HepG2 (cell line): Measurements from ENCODE around the gene CHCHD6. TPM values are rescaled to one million over a fixed set of nuclear protein-coding genes. Genes with fewer than 3 reads are reported as not detected.

Experiments used
- BORCS8-MEF2B ChIP-seq: sonication (generic); formaldehyde crosslinking; IDR thresholded peaks from 2 replicates; pipeline ENCODE4 v1.8.0; 2022; ENCODE audit warnings: mild to moderate bottlenecking, missing genetic modification reagents
- DDIT3 ChIP-seq: sonication (generic); formaldehyde crosslinking; IDR thresholded peaks from 2 replicates; pipeline ENCODE4 v1.4.0; 2020; ENCODE audit warnings: mild to moderate bottlenecking, missing genetic modification reagents
- HCFC1 ChIP-seq: fragments of 150-350 bp; IDR thresholded peaks from 2 replicates; pipeline ENCODE4 v1.6.1; 2014; ENCODE audit warnings: low read depth, low read length
- HOXA3 ChIP-seq: sonication (generic); formaldehyde crosslinking; IDR thresholded peaks from 2 replicates; pipeline ENCODE4 v1.5.0; 2020; ENCODE audit warnings: missing genetic modification reagents
- KLF9 ChIP-seq: IDR thresholded peaks from 2 replicates; pipeline ENCODE4 v1.6.1; 2016; ENCODE audit warnings: low read depth
- LCORL ChIP-seq, 2 experiments: fragments of 450-650 bp in 1 of 2; sonication (generic) in 1 of 2; formaldehyde crosslinking in 1 of 2; IDR thresholded peaks; 2 replicates each; pipeline versions ENCODE4 v1.5.0 to v1.6.1; 2017 to 2020; ENCODE audit warnings: antibody characterized with exemption in 1 of 2, missing genetic modification reagents in 1 of 2
- MTA1 ChIP-seq: sonication (generic); formaldehyde crosslinking; IDR thresholded peaks from 2 replicates; pipeline ENCODE4 v1.4.0; 2020; ENCODE audit warnings: missing genetic modification reagents, mild to moderate bottlenecking, borderline replicate concordance
- MTERF4 ChIP-seq: sonication (generic); formaldehyde crosslinking; IDR thresholded peaks from 2 replicates; pipeline ENCODE4 v1.8.0; 2023; ENCODE audit warnings: mild to moderate bottlenecking, missing genetic modification reagents
- REXO4 ChIP-seq: sonication (generic); formaldehyde crosslinking; IDR thresholded peaks from 2 replicates; pipeline ENCODE4 v1.8.0; 2022; ENCODE audit warnings: missing genetic modification reagents, mild to moderate bottlenecking, borderline replicate concordance
- SMAD9 ChIP-seq: sonication (generic); formaldehyde crosslinking; IDR thresholded peaks from 2 replicates; pipeline ENCODE4 v1.5.1; 2020; ENCODE audit warnings: mild to moderate bottlenecking, missing genetic modification reagents
- ZBTB40 ChIP-seq, 2 experiments: fragments of 450-650 bp in 1 of 2; sonication (generic) in 1 of 2; formaldehyde crosslinking in 1 of 2; IDR thresholded peaks; 2 replicates each; pipeline versions ENCODE4 v1.6.1 to v1.8.0; 2016 to 2022; ENCODE audit warnings: antibody characterized with exemption in 1 of 2, mild to moderate bottlenecking in 1 of 2, missing genetic modification reagents in 1 of 2
- ZFY ChIP-seq: sonication (generic); formaldehyde crosslinking; IDR thresholded peaks from 2 replicates; pipeline ENCODE4 v1.4.0; 2020; ENCODE audit warnings: missing genetic modification reagents
- ZNF205 ChIP-seq: IDR thresholded peaks from 2 replicates; pipeline ENCODE4 v1.6.1; 2018; ENCODE audit warnings: missing biosample characterization, missing genetic modification reagents
- polyA plus RNA-seq, 8 experiments: library from polyadenylated mRNA; depleted of rRNA in 3 of 8; stranded (reverse) in 7 of 8; unstranded in 1 of 8; fragments of >200 nt; fragmentation: Illumina TruSeq in 4 of 8; extraction: Trizol in 4 of 8; gene quantifications; 2 replicates each; pipeline versions ENCODE4 v1.2.1 to v1.2.3, GENCODE V29; 2011 to 2016; ENCODE audit warnings: low read depth in 4 of 8, missing spikeins in 1 of 8, mixed read lengths in 1 of 8; ENCODE audit not compliant: insufficient read depth in 1 of 8
- total RNA-seq, 5 experiments: library from RNA; depleted of rRNA; stranded (reverse); fragments of >200 nt; fragmentation: Illumina TruSeq; extraction: Trizol; gene quantifications; 2 replicates each; pipeline ENCODE4 v1.2.3, GENCODE V29; 2016; ENCODE audit warnings: low read depth in 1 of 5
- TF ChIP-seq, protein P1 (sequence below): sonication (generic); formaldehyde crosslinking; IDR thresholded peaks from 2 replicates; pipeline ENCODE4 v1.5.1; 2020; ENCODE audit warnings: missing genetic modification reagents, mild to moderate bottlenecking, borderline replicate concordance
- TF ChIP-seq, protein P2 (sequence below): sonication (generic); formaldehyde crosslinking; conservative IDR thresholded peaks from 2 replicates; pipeline ENCODE4 v1.5.0; 2020; ENCODE audit warnings: missing genetic modification reagents

CHCHD6 gene
- total and polyA plus RNA-seq, 2 of the 13 experiments (the other 11 are each of a cell fraction or from before 2014, with no cell fraction given) = 20.3 to 20.8 TPM

DNA sequence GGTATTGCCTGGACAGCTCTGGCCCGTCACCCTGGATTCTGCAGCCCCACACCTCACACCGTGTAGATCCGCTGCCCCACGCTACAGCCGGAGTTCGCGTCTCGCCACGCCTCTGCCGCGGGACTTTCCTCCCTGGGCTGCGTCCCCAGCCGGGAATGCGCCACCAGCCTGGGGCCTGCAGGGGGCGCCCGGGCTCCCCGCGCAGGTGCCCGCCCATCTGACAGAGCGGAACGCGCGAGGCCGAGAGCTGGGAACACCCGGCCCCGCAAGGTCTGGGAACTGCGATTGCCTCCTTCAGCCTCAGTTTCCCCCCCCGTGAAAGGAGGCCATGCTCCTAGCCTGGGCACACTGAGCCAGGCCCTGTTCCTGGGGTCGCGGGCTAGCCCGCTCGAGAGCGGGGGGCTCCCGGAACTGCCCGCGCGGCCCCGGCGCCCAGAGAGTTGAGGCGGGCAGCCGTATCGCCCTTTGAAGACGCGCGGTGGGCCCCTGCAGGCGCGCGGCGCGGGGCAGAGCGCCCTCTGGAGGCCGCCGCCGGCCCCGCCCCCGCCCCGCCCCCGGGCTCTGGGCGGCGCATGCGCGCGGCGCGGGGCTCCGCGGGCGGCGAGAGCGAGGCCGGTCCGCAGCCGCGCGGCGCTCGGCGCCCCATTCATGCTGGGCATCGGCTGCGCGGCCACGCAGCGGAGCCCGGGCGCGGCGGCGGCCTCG is 278.6 kb downstream of the CHCHD6 start, which contains the start of gene PLXNA1 (continued):
- TF ChIP-seq, protein P1, sequence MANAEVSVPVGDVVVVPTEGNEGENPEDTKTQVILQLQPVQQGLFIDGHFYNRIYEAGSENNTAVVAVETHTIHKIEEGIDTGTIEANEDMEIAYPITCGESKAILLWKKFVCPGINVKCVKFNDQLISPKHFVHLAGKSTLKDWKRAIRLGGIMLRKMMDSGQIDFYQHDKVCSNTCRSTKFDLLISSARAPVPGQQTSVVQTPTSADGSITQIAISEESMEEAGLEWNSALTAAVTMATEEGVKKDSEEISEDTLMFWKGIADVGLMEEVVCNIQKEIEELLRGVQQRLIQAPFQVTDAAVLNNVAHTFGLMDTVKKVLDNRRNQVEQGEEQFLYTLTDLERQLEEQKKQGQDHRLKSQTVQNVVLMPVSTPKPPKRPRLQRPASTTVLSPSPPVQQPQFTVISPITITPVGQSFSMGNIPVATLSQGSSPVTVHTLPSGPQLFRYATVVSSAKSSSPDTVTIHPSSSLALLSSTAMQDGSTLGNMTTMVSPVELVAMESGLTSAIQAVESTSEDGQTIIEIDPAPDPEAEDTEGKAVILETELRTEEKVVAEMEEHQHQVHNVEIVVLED (CRISPR knock-in tag) = peak; percentile 44; the same call in 1 of the 2 replicates
- TF ChIP-seq LCORL (IDR thresholded peaks at IDR 0.05) (no peak), LCORL (CRISPR knock-in tag; IDR thresholded peaks at IDR 0.05) (no peak), SMAD9 (CRISPR knock-in tag) (no peak), ZNF205 (CRISPR knock-in tag) (no peak), REXO4 (CRISPR knock-in tag) (no peak), BORCS8-MEF2B (CRISPR knock-in tag) (peak; percentile 42; the same call in 1 of the 2 replicates), DDIT3 (CRISPR knock-in tag) (no peak), MTA1 (peak; percentile 88), HOXA3 (CRISPR knock-in tag) (peak; percentile 63), MTERF4 (CRISPR knock-in tag) (peak; percentile 70; the same call in 1 of the 2 replicates), ZFY (CRISPR knock-in tag) (peak; percentile 68), ZBTB40 (IDR thresholded peaks at IDR 0.05) (no peak), ZBTB40 (CRISPR knock-in tag; IDR thresholded peaks at IDR 0.05) (peak; percentile 69), KLF9 (CRISPR knock-in tag) (no peak), HCFC1 (no peak)
- TF ChIP-seq, protein P2, sequence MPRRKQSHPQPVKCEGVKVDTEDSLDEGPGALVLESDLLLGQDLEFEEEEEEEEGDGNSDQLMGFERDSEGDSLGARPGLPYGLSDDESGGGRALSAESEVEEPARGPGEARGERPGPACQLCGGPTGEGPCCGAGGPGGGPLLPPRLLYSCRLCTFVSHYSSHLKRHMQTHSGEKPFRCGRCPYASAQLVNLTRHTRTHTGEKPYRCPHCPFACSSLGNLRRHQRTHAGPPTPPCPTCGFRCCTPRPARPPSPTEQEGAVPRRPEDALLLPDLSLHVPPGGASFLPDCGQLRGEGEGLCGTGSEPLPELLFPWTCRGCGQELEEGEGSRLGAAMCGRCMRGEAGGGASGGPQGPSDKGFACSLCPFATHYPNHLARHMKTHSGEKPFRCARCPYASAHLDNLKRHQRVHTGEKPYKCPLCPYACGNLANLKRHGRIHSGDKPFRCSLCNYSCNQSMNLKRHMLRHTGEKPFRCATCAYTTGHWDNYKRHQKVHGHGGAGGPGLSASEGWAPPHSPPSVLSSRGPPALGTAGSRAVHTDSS = no peak
